DMS 273 treated with DMSO at 0.1 percent for 48 hours (cell line): ENCODE results near the gene TMEM19.
"Not testable (repeated sequence)": the region's sequence is repeated elsewhere in the genome, so short reads cannot be mapped to it uniquely, and the experiment has no call there.

ENCODE experiments used
- DNase-seq: peaks from one replicate; lab custom pipeline; 2025; lab: John Stamatoyannopoulos, UW

The TMEM19 gene

GRCh38 chr12:71665090-71665463, 20.8 kb upstream of the TMEM19 start:
- no peak for DNase-seq

- no peak for DNase-seq
Observed at GRCh38 chr12:71666259-71666658, 19.6 kb upstream of the TMEM19 start.

- no peak for DNase-seq
Observed at GRCh38 chr12:71671311-71671710, 14.6 kb upstream of the TMEM19 start.

- peak; percentile 68 for DNase-seq
Observed at GRCh38 chr12:71671816-71672215, 14.1 kb upstream of the TMEM19 start.

- DNase-seq = no peak
Observed at GRCh38 chr12:71682466-71682865, 3.4 kb upstream of the TMEM19 start.

GRCh38 chr12:71683633-71684032, 2.2 kb upstream of the TMEM19 start:
- DNase-seq = no peak

- no peak for DNase-seq
Observed at GRCh38 chr12:71684081-71684480, 1.8 kb upstream of the TMEM19 start.

- no peak for DNase-seq
Observed at GRCh38 chr12:71685312-71685906, 473 bp upstream of the TMEM19 start.

GRCh38 chr12:71686658-71687025, 760 bp downstream of the TMEM19 start:
- DNase-seq = no peak

- not testable (repeated sequence) for DNase-seq
Observed at GRCh38 chr12:71687172-71687571, 1.3 kb downstream of the TMEM19 start.

GRCh38 chr12:71688961-71689570, 3.2 kb downstream of the TMEM19 start:
- DNase-seq = no peak

- peak; percentile 91 for DNase-seq
Observed at GRCh38 chr12:71691504-71692129, 5.7 kb downstream of the TMEM19 start.

GRCh38 chr12:71693126-71693525, 7.2 kb downstream of the TMEM19 start:
- DNase-seq = no peak

- not testable (repeated sequence) for DNase-seq
Observed at GRCh38 chr12:71693651-71694050, 7.8 kb downstream of the TMEM19 start.

- DNase-seq = no peak
Observed at GRCh38 chr12:71694099-71694820, 8.4 kb downstream of the TMEM19 start.

- no peak for DNase-seq
Observed at GRCh38 chr12:71695782-71696181, 9.9 kb downstream of the TMEM19 start.

- not testable (repeated sequence) for DNase-seq
Observed at GRCh38 chr12:71702181-71702580, 16.3 kb downstream of the TMEM19 start.

- DNase-seq = no peak
Observed at GRCh38 chr12:71702590-71702989, 16.7 kb downstream of the TMEM19 start.

- DNase-seq = no peak
Observed at GRCh38 chr12:71703206-71703605, 17.3 kb downstream of the TMEM19 start.

GRCh38 chr12:71704920-71705319, 19.0 kb downstream of the TMEM19 start:
- DNase-seq = no peak

GRCh38 chr12:71708658-71709057, 22.8 kb downstream of the TMEM19 start:
- DNase-seq = no peak

GRCh38 chr12:71710276-71711125, 24.6 kb downstream of the TMEM19 start:
- DNase-seq = no peak
